Measurements from ENCODE around the gene TSPAN4. TPM values are rescaled to one million over a fixed set of nuclear protein-coding genes. Genes with fewer than 3 reads are reported as not detected.
A peak's percentile ranks its signal among the peaks of the same experiment; 100 is the strongest.

TSPAN4 gene
- total RNA-seq, 3 donors from 2014 or later (not counting 1 experiment from before 2014, with no cell fraction given) = 11.2 to 18.6 (median 14.6) TPM

DNA sequence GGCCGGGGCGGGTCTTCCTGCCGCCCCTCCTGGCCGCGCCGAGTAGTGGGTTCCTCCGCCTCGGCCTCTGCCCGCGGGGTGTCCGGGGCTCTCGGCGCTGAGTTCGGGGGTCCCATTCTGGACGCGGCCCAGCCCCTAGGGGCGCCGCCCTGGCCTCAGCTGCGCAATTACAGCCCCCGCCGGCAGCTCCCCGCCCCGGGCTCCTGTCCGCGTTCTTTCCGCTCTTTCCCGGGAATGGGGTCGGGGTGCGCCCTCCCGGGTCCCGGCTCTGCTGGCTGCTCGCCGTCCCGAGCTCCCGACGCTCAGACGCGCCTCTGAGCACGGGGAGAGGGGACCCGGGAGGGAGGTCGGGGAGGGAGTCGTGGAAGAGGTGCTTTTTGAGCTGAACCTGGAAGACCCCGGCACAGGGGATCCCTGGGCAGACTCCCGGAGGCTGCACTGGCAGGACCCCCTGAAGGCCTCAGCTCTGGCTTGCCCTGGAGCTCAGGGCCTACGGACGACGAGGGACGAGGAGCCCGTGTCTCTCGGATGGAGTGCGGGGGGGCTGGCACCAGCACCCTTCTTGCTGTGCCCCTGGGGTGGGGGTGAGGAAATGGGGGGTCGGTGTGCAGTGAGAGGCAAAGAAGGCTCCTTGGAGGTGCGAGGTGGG, 558 bp downstream of the TSPAN4 start:
- Histone ChIP-seq H3K4me3 (ENCODE audit: low read length) (peak overlapping the region; percentile 56), H3K9me3 (ENCODE audit: control insufficient read depth, insufficient read depth, low read length) (no peaks in the 10 kb centered on the region), H3K4me1 (ENCODE audit: control insufficient read depth, insufficient read depth, low read length) (peaks cover 64% of the 10 kb centered on the region), H3K27me3 (ENCODE audit: control insufficient read depth, insufficient read depth, low read length) (peaks cover under 1% of the 10 kb centered on the region), H3K36me3 (ENCODE audit: control insufficient read depth, insufficient read depth, low read length) (peaks cover 23% of the 10 kb centered on the region), H3K27ac (ENCODE audit: low read length) (no peak overlapping the region)
- intact Hi-C loops (cut with micrococcal nuclease) = loop anchor here (10.0 kb wide), 1 partner anchor 72 kb away; the partner anchor contains the start of gene CHID1
- Mint-ChIP-seq H3K27ac (peak overlapping the region in 1 of 2 donors; percentile 72), H3K36me3 (no peaks in the 10 kb centered on the region), H3K4me3 (peak overlapping the region; percentile 81), H3K9me3 (no peaks in the 10 kb centered on the region), H3K27me3 (ENCODE audit: low read depth in 2 of 2) (no peaks in the 10 kb centered on the region), H3K4me1 (peaks cover 0 to 33% of the 10 kb centered on the region in 2 donors)
- ATAC-seq (no peak), DNase-seq (peak in 1 of 2 donors; percentile 38)
- under 1% methylated on average over 53 of the region's 53 CpGs for WGBS (ENCODE audit: insufficient coverage)
- TF ChIP-seq CTCF (IDR thresholded peaks at IDR 0.05) = no peak

GRCh38 chr11:843818-844692, 1.4 kb downstream of the TSPAN4 start:
- Histone ChIP-seq H3K4me1 (ENCODE audit: control insufficient read depth, insufficient read depth, low read length) (peaks cover 64% of the 10 kb centered on the region), H3K27me3 (ENCODE audit: control insufficient read depth, insufficient read depth, low read length) (peaks cover 6% of the 10 kb centered on the region), H3K27ac (ENCODE audit: low read length) (peak overlapping the region; percentile 11), H3K9me3 (ENCODE audit: control insufficient read depth, insufficient read depth, low read length) (no peaks in the 10 kb centered on the region), H3K36me3 (ENCODE audit: control insufficient read depth, insufficient read depth, low read length) (peaks cover 15% of the 10 kb centered on the region), H3K4me3 (ENCODE audit: low read length) (peak overlapping the region; percentile 56)
- no peaks in the 10 kb centered on the region for H3K36me3 Mint-ChIP-seq
- H3K27me3 Mint-ChIP-seq (ENCODE audit: low read depth in 2 of 2) = no peaks in the 10 kb centered on the region
- peaks cover 0 to 38% of the 10 kb centered on the region in 2 donors for H3K4me1 Mint-ChIP-seq
- H3K9me3 Mint-ChIP-seq = no peaks in the 10 kb centered on the region
- intact Hi-C loops (cut with micrococcal nuclease) = loop anchor here (10.0 kb wide), 1 partner anchor 71 kb away; the partner anchor contains the start of gene CHID1
- H3K4me3 Mint-ChIP-seq = peak overlapping the region; percentile 81
- no peak for ATAC-seq
- peak in 1 of 2 donors; percentile 23 for DNase-seq
- no peak for TF ChIP-seq CTCF (IDR thresholded peaks at IDR 0.05)
- peak overlapping the region in 1 of 2 donors; percentile 72 for H3K27ac Mint-ChIP-seq
- 21% methylated on average over 25 of the region's 25 CpGs for WGBS (ENCODE audit: insufficient coverage)

DNA sequence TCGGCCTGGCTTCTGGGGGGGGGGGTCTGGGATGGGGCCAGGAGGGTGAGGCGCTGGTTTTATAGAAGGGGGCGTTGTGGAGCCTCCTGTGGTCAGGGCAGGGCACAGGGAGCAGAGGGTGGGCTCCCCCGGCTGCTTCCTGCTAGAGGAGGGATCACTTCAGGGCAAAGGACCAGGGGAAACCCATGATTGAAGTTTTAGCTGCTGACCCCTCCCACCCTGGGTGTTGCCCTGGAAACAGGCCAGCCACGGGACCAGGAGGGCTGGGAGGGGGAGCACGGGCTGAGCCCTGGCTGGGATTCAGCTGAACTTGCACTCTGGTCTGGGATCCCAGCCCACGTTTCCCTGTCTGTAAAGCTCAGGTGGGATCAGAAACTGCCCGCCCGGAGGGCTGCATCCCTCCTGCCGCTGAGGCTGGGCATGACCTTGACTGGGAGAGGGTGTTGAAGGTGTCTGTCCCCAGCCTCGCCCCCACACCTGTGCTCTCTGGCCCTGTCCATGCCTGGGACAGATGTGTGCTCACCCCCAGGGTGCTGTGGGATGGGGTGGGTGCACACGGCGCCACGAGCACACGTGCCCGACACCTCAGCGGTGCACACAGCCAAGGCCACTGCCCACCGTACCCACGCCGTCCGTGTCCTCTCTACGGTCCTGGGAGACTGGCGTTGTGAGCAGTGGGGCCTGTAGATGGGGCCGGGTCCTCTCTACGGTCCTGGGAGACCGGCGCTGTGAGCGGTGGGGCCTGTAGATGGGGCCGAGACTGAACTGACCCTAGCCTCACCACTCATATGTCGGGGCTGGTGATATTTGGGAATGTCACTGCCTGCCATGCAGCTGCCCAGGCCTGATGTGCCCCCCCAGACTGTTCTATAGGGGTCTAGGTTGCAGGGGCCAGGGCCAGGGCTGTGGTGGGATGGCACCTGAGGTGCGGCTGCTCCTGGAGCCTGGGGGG, 2.3 kb downstream of the TSPAN4 start:
- Mint-ChIP-seq H3K36me3 (no peaks in the 10 kb centered on the region), H3K4me3 (no peak overlapping the region), H3K9me3 (no peaks in the 10 kb centered on the region), H3K4me1 (peaks cover 0 to 41% of the 10 kb centered on the region in 2 donors), H3K27me3 (ENCODE audit: low read depth in 2 of 2) (no peaks in the 10 kb centered on the region), H3K27ac (peak overlapping the region in 1 of 2 donors; percentile 14)
- WGBS (ENCODE audit: insufficient coverage) = 48% methylated on average over 31 of the region's 31 CpGs
- Histone ChIP-seq H3K4me3 (ENCODE audit: low read length) (no peak overlapping the region), H3K36me3 (ENCODE audit: control insufficient read depth, insufficient read depth, low read length) (peaks cover 6% of the 10 kb centered on the region), H3K27ac (ENCODE audit: low read length) (peak overlapping the region; percentile 22), H3K27me3 (ENCODE audit: control insufficient read depth, insufficient read depth, low read length) (peaks cover 6% of the 10 kb centered on the region), H3K9me3 (ENCODE audit: control insufficient read depth, insufficient read depth, low read length) (no peaks in the 10 kb centered on the region), H3K4me1 (ENCODE audit: control insufficient read depth, insufficient read depth, low read length) (peaks cover 62% of the 10 kb centered on the region)
- no peak for ATAC-seq
- TF ChIP-seq CTCF (IDR thresholded peaks at IDR 0.05) = no peak
- intact Hi-C loops (cut with micrococcal nuclease) = loop anchor here (10.0 kb wide), 1 partner anchor 70 kb away; the partner anchor contains the start of gene CHID1
- peak in 1 of 2 donors; percentile 69 for DNase-seq
